Mesenchymal stem cell (in vitro differentiated cells and primary cell): Measurements from ENCODE around the gene RNF175.
A peak's percentile ranks its signal among the peaks of the same experiment; 100 is the strongest.

Experiments used
- DNase-seq: peaks from one replicate; pipeline ENCODE4 v3.0.0-alpha.2; 2013
- H2AFZ ChIP-seq: one replicate; pipeline ENCODE4 v1.6.1; 2013; ENCODE audit warnings: low read depth, mild to moderate bottlenecking, control low read depth, inconsistent platforms, low read length, moderate library complexity
- H2AK5ac ChIP-seq: 2 replicates; pipeline ENCODE4 v1.6.1; 2013; ENCODE audit warnings: low read length, moderate library complexity, mild to moderate bottlenecking, inconsistent platforms; ENCODE audit not compliant: severe bottlenecking
- H2BK120ac ChIP-seq: one replicate; pipeline ENCODE4 v1.6.1; 2013; ENCODE audit warnings: low read depth, mild to moderate bottlenecking, inconsistent platforms, low read length, moderate library complexity
- H2BK12ac ChIP-seq, 2 experiments: one replicate each; pipeline ENCODE4 v1.6.1; 2013; ENCODE audit warnings: inconsistent platforms in 2 of 2, low read length in 2 of 2, mild to moderate bottlenecking in 2 of 2, moderate library complexity in 2 of 2, control low read depth in 1 of 2
- H2BK15ac ChIP-seq: one replicate; pipeline ENCODE4 v1.6.1; 2013; ENCODE audit warnings: mild to moderate bottlenecking, low read depth, inconsistent platforms; ENCODE audit not compliant: poor library complexity, severe bottlenecking
- H2BK5ac ChIP-seq: 2 replicates; pipeline ENCODE4 v1.6.1; 2013; ENCODE audit warnings: low read depth, mild to moderate bottlenecking, low read length, control low read depth, inconsistent platforms; ENCODE audit not compliant: poor library complexity, severe bottlenecking
- H3K14ac ChIP-seq, 2 experiments: one replicate each; pipeline ENCODE4 v1.6.1; 2013; ENCODE audit warnings: inconsistent platforms in 2 of 2, low read length in 2 of 2, control low read depth in 1 of 2, mild to moderate bottlenecking in 1 of 2, moderate library complexity in 1 of 2
- H3K18ac ChIP-seq, 2 experiments: one replicate each; pipeline ENCODE4 v1.6.1; 2013; ENCODE audit warnings: inconsistent platforms in 2 of 2, low read length in 2 of 2, control low read depth in 1 of 2, low read depth in 1 of 2, mild to moderate bottlenecking in 1 of 2
- H3K23ac ChIP-seq, 2 experiments: one replicate each; pipeline ENCODE4 v1.6.1; 2013; ENCODE audit warnings: inconsistent platforms in 2 of 2, low read length in 2 of 2, mild to moderate bottlenecking in 2 of 2, moderate library complexity in 2 of 2, control low read depth in 1 of 2
- H3K27ac ChIP-seq: 2 replicates; pipeline ENCODE4 v1.5.1; 2013; ENCODE audit warnings: mild to moderate bottlenecking, moderate library complexity, low read length, control low read depth, inconsistent platforms; ENCODE audit not compliant: poor library complexity, severe bottlenecking
- H3K27me3 ChIP-seq, 2 experiments: 2 replicates each; pipeline versions ENCODE4 v1.6.1 to v1.7.0; 2013; ENCODE audit warnings: low read length in 2 of 2, mild to moderate bottlenecking in 2 of 2, moderate library complexity in 2 of 2, control low read depth in 1 of 2, inconsistent platforms in 1 of 2; ENCODE audit not compliant: control insufficient read depth in 1 of 2, insufficient read depth in 1 of 2
- H3K36me3 ChIP-seq, 2 experiments: 2 replicates each; pipeline versions ENCODE4 v1.6.1 to v1.7.0; 2013; ENCODE audit warnings: low read length in 2 of 2, control low read depth in 1 of 2, inconsistent platforms in 1 of 2, low read depth in 1 of 2, mild to moderate bottlenecking in 1 of 2; ENCODE audit not compliant: insufficient read depth in 2 of 2, control insufficient read depth in 1 of 2
- H3K4ac ChIP-seq, 2 experiments: one replicate each; pipeline ENCODE4 v1.6.1; 2013; ENCODE audit warnings: inconsistent platforms in 2 of 2, low read length in 2 of 2, mild to moderate bottlenecking in 2 of 2, moderate library complexity in 2 of 2, control low read depth in 1 of 2, low read depth in 1 of 2
- H3K4me1 ChIP-seq: 2 replicates; pipeline ENCODE4 v1.6.1; 2013; ENCODE audit warnings: low read depth, low read length, control low read depth; ENCODE audit not compliant: control insufficient read depth, insufficient read depth
- H3K4me2 ChIP-seq: 2 replicates; pipeline ENCODE4 v1.6.1; 2013; ENCODE audit warnings: low read length, mild to moderate bottlenecking, inconsistent platforms; ENCODE audit not compliant: poor library complexity, severe bottlenecking
- H3K4me3 ChIP-seq, 2 experiments: 2 replicates each; pipeline versions ENCODE4 v1.5.1 to v1.7.0; 2013; ENCODE audit warnings: low read length in 2 of 2, mild to moderate bottlenecking in 2 of 2, control low read depth in 1 of 2, low read depth in 1 of 2; ENCODE audit not compliant: insufficient read depth in 1 of 2
- H3K79me1 ChIP-seq: replicated peaks from 2 replicates; pipeline ENCODE4 v1.6.1; 2013; ENCODE audit warnings: mild to moderate bottlenecking, control low read depth, low read length, inconsistent platforms; ENCODE audit not compliant: poor library complexity, severe bottlenecking
- H3K9ac ChIP-seq: 2 replicates; pipeline ENCODE4 v1.7.0; 2013; ENCODE audit warnings: mild to moderate bottlenecking, low read length, moderate library complexity
- H3K9me3 ChIP-seq: 2 replicates; pipeline ENCODE4 v1.7.0; 2013; ENCODE audit warnings: mild to moderate bottlenecking, low read length; ENCODE audit not compliant: control insufficient read depth
- H4K8ac ChIP-seq: one replicate; pipeline ENCODE4 v1.6.1; 2013; ENCODE audit warnings: inconsistent platforms, mild to moderate bottlenecking, low read length, moderate library complexity
- H4K91ac ChIP-seq: one replicate; pipeline ENCODE4 v1.6.1; 2013; ENCODE audit warnings: mild to moderate bottlenecking, low read length, inconsistent platforms
- WGBS: methylation state at CpG from one replicate; pipeline ENCODE4 v1.1.7; 2013; ENCODE audit warnings: mixed read lengths; 5-methylcytosine and 5-hydroxymethylcytosine counted together

The RNF175 gene

GRCh38 chr4:153741541-153741940, 18.3 kb downstream of the RNF175 start:
- Histone ChIP-seq H2BK15ac (no peak overlapping the region), H2AFZ (no peak overlapping the region), H3K27me3 (peaks cover 0 to 4% of the 10 kb centered on the region in 2 experiments), H3K79me1 (no peaks in the 10 kb centered on the region), H2BK12ac (no peak overlapping the region), H3K9ac (no peak overlapping the region), H2BK120ac (no peak overlapping the region), H3K14ac (no peak overlapping the region), H4K8ac (no peak overlapping the region), H3K4ac (no peak overlapping the region), H3K27ac (no peak overlapping the region), H3K4me1 (no peaks in the 10 kb centered on the region), H3K18ac (no peak overlapping the region), H2BK5ac (no peak overlapping the region), H3K23ac (no peak overlapping the region), H4K91ac (no peak overlapping the region), H3K36me3 (no peaks in the 10 kb centered on the region), H2AK5ac (no peak overlapping the region), H3K4me3 (no peak overlapping the region), H3K9me3 (peaks cover 3% of the 10 kb centered on the region), H3K4me2 (no peak overlapping the region)
- DNase-seq: no peak
- WGBS: no CpG with 5 or more reads among the region's 2 CpGs

GRCh38 chr4:153735906-153736461, 23.8 kb downstream of the RNF175 start:
- no peak overlapping the region for H4K91ac ChIP-seq
- H3K18ac ChIP-seq: no peak overlapping the region
- H3K4me1 ChIP-seq: no peaks in the 10 kb centered on the region
- H3K27me3 ChIP-seq: peaks cover 0 to 2% of the 10 kb centered on the region in 2 experiments
- H2BK120ac ChIP-seq: no peak overlapping the region
- H2BK15ac ChIP-seq: no peak overlapping the region
- peaks cover 1% of the 10 kb centered on the region for H3K9me3 ChIP-seq
- H2BK5ac ChIP-seq: no peak overlapping the region
- H2AK5ac ChIP-seq: no peak overlapping the region
- H3K4me3 ChIP-seq: no peak overlapping the region
- H3K14ac ChIP-seq: no peak overlapping the region
- H4K8ac ChIP-seq: no peak overlapping the region
- H3K79me1 ChIP-seq: no peaks in the 10 kb centered on the region
- no peak overlapping the region for H3K27ac ChIP-seq
- no peak overlapping the region for H2BK12ac ChIP-seq
- no peak overlapping the region for H2AFZ ChIP-seq
- H3K4me2 ChIP-seq: no peak overlapping the region
- H3K23ac ChIP-seq: no peak overlapping the region
- H3K36me3 ChIP-seq: no peaks in the 10 kb centered on the region
- H3K9ac ChIP-seq: no peak overlapping the region
- DNase-seq: no peak
- no peak overlapping the region for H3K4ac ChIP-seq

- Histone ChIP-seq H3K9me3 (no peaks in the 10 kb centered on the region), H3K9ac (no peak overlapping the region), H2BK5ac (no peak overlapping the region), H3K18ac (no peak overlapping the region), H2BK120ac (no peak overlapping the region), H3K36me3 (no peaks in the 10 kb centered on the region), H3K14ac (no peak overlapping the region), H3K27me3 (peaks cover 0 to 8% of the 10 kb centered on the region in 2 experiments), H3K27ac (no peak overlapping the region), H3K4me3 (no peak overlapping the region), H3K79me1 (no peaks in the 10 kb centered on the region), H4K91ac (no peak overlapping the region), H4K8ac (no peak overlapping the region), H3K4me2 (no peak overlapping the region), H2AFZ (no peak overlapping the region), H3K4me1 (no peaks in the 10 kb centered on the region), H3K23ac (no peak overlapping the region), H2BK15ac (no peak overlapping the region), H3K4ac (no peak overlapping the region), H2AK5ac (no peak overlapping the region), H2BK12ac (no peak overlapping the region)
- 100% methylated on average over 1 of the region's 4 CpGs for WGBS
- no peak for DNase-seq
These were observed 25.9 kb downstream of the RNF175 start for GRCh38 chr4:153733751-153734448.

- no peak overlapping the region for H4K8ac ChIP-seq
- H2BK5ac ChIP-seq: no peak overlapping the region
- H3K4me3 ChIP-seq: no peak overlapping the region
- H3K18ac ChIP-seq: no peak overlapping the region
- no peaks in the 10 kb centered on the region for H3K4me1 ChIP-seq
- peaks cover 0 to 30% of the 10 kb centered on the region in 2 experiments for H3K27me3 ChIP-seq
- no peak overlapping the region for H2AFZ ChIP-seq
- H3K79me1 ChIP-seq: no peaks in the 10 kb centered on the region
- H3K4ac ChIP-seq: no peak overlapping the region
- H2AK5ac ChIP-seq: no peak overlapping the region
- no peak overlapping the region for H2BK120ac ChIP-seq
- no peaks in the 10 kb centered on the region for H3K36me3 ChIP-seq
- DNase-seq: peak; percentile 29
- WGBS: 9% methylated on average over 3 of the region's 3 CpGs
- no peak overlapping the region for H3K4me2 ChIP-seq
- H3K27ac ChIP-seq: no peak overlapping the region
- no peak overlapping the region for H3K14ac ChIP-seq
- H3K23ac ChIP-seq: no peak overlapping the region
- no peak overlapping the region for H2BK15ac ChIP-seq
- no peaks in the 10 kb centered on the region for H3K9me3 ChIP-seq
- peak overlapping the region; percentile 40 for H3K9ac ChIP-seq
- no peak overlapping the region for H2BK12ac ChIP-seq
- H4K91ac ChIP-seq: no peak overlapping the region
These were observed 28.6 kb downstream of the RNF175 start for GRCh38 chr4:153731239-153731638.
